ENCODE data around the gene GAMT. TPM values are rescaled to one million over a fixed set of nuclear protein-coding genes. Genes with fewer than 3 reads are reported as not detected.

Gene GAMT
- total RNA-seq, 1 experiment from 2014 or later: 37.7 TPM

DNA sequence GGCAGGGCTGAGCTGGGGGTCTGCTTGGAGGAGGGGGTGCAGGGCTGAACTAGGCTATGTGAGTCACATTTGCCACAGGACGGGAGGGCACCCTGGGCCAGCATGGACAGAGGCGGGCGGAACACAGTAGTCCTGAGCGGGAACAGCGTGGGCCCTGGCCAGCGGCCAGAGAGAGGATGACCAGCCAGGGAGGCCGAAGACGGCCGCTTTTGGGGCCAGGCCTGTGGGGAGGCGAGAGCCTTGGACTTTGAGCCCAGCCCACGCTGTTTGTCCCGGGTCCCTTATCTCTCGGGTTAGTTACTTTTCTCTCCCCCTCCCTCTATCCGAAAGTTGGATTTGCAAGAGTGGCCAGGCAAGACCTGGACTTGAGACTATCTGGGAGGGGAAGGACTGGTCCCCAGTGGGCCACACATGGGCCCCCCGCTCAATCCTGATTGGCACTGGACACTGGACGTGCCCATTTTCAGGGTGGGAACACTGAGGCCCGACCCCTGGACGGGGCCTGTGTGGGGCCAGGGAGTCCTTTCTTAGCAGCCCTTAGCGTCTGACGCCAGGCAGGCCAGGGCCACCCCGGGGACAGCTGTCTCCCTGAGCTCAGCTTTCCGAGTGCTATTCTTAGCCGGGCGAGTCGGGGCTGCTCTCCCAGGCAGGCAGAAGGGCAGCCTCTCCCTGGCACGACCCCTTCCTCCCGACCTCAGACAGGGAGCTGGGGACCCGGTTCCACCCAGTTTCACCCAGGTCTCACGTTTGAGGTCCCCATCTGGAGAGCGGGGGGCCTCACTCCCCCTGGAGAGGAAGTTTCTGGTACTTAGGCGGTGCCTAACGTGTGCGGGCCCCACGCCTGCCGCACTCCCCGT, 833 bp downstream of the GAMT start:
- DNase-seq (ENCODE audit: low read depth): no peak

DNA sequence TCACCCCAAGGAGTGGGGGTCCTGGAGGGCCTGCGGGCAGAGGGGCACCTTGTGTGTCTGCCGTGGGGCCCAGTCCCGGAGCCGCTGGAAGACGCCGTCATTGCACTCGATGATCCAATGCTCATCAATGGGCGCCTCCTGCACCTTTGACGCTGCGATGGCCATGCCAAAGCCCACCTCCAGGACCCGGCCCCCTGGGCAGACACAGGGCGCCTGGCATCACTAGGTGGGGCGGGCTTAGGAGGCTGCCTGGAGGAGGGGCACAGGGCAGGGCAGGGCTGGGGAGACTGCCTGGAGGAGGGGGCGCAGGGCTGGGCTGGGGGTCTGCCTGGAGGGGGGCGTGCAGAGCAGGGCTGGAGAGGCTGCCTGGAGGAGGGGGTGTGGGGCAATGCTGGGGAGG, 1.6 kb downstream of the GAMT start:
- no peak for DNase-seq (ENCODE audit: low read depth)

DNA sequence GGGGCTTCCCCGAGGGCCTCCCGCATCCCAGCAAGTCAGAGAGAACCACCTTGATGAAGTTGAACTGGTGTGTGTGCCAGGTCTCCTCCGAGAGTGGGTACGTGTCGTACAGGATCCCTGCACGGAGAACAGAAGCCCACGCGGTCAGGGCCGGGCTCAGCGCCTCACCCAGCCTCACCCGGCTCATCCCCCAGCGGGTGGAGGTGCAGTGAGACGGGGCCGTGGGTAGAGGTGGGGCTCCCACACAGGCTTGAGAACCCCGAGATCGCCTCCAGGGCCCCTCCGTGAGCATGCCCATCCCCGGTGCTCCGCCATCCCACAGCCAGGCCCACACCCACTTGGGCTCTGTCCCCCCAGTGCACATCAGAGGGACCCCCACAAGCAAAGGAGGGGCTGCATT, 2.3 kb downstream of the GAMT start:
- DNase-seq (ENCODE audit: low read depth): no peak

DNA sequence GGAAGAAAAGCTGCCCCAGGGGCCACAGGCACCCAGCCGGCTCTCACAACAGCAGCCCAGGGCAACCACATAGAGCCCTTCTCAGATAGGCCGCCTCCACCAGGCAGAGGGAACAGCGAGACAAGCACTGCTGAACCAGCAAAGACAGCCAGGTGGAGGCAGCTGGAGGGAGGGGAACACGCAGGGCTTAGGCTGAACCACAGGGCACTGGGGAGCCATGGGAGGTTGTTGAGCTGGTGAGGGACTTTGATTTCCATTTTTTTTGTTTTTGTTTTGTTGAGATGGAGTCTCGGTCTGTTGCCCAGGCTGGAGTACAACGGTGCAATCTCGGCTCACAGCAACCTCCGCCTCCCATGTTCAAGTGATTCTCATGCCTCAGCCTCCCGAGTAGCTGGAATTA, 3.5 kb downstream of the GAMT start:
- DNase-seq (ENCODE audit: low read depth): no peak

DNA sequence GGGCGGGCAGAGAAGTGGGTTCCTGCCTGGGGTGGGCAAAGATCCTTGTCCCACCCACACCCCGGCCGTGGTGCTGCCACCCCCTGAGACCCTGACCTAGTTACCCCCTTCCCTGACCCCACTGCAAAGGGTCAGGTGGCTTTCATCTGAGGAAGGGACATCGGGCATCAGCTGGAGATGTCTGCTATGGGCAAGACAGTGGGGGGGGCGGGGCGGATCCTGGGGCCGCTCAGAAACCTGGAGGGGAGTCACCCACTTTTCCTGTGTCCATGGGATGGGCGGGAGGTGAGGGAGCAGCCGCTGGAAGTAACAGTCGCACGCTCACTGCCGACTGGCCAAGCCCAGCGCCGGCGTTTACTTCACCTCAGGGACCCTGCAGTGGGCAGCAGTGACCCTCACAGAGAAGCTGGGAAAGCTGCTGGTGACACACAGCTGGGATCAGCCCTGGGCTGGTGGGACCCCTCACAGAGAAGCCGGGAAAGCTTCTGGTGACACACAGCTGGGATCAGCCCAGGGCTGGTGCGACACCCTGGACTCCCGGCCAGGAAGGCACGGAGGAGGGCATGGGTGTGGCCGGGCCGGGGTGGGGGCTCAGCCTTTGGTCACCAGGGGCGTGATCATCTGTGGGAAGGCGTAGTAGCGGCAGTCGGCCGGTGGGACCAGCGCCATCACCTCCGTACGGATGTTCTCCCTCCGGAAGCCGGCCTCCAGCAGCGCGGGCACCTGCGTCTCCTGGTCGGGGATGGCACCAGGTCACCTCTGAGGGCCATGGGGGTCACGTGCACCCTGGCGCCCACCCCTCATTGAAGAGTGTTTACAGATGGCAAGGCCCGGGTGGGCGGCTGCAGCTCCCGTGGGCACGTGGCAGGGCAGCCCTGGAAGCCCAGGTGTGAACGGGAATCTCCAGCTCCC, 4.3 kb downstream of the GAMT start:
- DNase-seq (ENCODE audit: low read depth): no peak

DNA sequence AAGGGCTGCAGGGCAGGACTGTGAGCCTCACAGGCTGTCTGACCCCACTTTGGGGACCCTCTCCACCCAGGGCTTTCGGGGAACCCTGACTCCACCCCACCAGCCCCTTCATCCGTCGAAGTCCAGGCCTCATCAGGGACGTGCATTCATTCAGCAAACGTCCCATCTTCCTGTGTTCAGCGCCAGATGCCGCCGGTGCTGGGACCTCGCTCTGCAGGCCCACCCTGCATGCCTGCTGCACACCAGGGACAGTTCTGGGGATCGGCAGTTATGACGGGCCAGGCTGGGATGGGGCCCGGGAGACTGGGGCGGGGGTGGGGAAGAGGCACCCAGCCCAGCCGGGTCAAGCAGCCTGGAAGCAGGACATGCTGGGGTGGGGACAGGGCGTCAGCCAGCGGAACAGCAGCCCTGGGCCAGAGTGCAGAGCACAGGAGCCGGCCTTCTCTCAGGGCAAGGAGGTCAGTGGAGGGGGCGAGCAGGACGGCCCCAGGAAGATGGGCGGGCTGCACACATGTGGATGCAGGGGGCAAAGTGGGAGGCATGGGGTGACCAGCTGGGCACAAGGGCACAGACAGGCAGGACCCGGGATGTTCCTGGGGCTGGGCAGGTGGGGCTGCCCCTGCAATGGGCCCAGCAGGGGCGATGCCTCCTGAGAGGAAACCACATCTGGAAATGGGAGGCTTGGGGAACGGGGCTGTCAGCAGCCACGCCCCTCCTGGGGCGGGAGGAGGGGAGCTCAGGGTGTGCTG, 5.1 kb downstream of the GAMT start:
- DNase-seq (ENCODE audit: low read depth): no peak

DNA sequence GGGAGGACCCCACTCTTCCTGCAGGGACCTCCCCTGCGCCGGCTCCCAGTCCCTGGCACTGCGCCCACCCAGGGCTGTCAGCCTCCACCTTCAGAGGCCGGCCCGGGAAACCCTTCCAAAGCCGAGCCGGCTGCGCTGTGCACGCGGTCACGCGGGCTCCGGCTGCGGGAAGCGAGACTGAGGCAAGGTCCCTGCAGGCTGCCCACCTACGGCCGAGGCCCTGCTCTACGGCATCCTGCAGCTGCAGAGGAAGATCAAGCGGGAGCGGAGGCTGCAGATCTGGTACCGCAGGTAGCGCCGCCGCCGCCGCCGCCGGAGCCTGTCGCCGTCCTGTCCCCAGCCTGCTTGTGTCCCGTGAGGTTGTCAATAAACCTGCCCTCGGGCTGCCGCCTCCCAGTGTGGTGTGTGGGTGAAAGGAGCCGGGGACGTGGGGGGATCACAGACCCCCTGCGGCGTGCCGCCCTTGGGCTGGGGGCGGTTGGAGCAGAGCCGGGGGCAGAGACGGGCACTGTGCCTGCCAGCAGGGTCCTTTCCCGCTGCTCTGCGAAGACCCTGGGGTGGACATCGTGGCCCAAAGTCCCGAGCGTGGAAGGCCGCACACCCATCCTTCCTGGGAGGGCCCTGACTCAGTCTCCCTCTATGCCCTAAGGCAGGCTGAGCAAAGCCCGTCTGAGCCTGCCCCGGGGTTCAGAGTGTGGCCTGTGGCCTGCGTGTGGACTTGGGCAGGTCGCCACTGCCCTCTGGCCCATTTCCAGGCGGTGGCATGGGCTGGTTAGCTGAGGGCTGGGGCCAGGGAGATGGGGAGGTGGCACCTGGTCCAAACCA, 5.9 kb downstream of the GAMT start:
- peak; percentile 34 for DNase-seq (ENCODE audit: low read depth)

DNA sequence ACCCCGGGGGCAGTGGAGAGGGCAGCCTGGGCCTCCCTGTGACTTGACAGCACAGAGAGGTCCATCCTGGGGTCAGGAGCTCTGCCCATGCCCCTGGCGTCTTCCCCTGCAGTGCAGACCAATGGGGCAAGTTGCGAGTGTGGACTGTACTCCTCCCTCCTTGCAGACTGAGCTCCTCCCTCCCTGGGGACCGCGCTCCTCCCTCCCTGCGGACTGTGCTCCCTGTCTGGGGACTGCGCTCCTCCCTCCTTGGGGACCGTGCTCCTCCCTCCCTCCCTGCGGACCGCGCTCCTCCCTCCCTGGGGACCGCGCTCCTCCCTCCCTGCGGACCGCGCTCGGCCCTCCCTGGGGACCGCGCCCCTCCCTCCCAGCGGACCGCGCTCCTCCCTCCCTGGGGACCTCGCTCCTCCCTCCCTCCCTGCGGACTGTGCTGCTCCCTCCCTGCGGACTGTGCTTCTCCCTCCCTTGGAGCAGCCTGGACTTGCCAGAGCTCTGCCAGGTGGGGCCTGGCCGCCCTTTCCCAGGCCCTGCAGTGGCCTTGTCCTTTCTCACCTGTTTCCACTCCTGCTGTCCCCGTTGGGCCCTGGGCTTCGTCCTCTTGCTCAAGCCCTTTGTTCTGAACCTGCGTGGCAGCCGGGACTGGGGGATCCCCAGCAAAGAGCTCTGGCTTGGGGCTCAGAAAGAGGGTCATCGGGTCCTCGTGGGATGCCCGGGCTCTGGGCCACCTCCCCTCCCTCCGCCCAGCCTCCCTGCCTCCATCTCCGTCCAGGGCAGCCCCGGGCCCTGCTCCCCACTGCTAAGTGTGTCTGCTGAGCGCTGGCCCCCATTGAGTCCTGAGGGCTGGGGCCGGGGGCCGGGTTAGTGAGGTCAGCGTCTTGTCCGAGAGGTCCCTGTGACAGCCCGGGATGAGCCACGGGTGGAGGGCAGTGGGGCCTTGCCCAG, 6.8 kb downstream of the GAMT start:
- no peak for DNase-seq (ENCODE audit: low read depth)

DNA sequence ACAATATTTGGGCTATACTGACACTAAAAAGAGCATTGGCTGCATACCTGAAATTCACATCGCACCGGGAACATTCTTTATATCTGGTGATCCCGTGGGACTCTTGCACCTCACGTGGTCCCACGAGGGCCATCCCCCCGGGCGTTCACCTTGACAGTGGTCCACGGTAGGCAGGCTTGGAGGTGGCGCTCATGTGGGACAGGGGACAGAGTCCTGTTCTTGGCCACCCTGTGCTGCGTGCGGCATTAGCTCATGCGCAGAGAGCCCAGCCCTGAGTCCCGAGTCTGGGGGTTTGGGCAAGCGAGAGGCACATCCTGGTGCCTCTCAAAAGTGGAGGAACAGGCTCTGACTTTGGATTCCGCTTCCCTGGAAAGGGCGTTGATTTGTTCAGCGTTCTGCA, 7.5 kb downstream of the GAMT start:
- DNase-seq (ENCODE audit: low read depth): no peak

DNA sequence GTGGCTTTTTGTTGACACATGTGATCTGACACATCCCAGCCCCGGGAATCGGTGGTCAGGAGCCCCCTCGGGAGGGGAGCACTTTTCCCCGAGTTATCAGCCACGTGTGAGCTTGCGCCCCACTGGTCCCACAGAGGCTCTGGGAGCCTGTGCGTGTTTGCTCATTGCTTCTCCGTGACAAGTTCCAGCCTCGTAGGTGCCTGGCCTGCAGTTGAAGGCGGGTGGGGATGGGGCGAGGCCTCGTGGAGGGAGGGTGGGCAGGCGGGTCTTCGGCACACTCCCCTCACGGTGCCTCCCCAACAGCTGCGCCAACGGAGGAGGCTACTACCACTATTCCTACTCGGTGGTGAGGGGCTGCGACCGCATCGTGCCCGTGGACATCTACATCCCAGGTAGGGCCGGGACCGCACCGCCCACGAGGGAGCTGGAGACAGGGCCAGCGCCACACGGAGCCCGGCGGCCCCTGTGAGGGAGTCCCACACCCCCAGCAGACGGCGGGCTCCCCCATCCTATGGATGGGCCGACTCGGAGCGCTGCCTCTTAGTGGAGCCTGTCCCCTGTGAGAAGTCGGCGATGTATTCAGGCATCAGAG, 8.3 kb downstream of the GAMT start:
- no peak for DNase-seq (ENCODE audit: low read depth)

DNA sequence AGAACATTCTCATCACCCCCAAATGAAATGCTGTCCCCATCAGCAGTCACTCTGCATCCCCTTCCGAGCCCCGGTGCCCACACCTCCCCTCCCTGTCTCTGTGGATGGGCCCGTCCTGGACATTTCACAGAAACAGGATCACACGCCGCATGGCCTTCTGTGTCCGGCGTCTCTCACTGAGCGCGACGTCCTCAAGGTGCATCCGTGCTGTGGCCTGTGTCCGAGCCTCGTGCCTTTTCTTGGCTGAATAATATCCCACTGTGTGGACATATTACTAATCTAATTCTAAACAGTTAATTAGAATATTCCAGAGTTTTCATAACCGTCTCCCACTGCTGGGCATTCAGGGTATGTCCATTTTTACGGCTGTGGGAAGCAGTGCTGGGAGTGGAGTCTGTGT, 8.9 kb downstream of the GAMT start:
- DNase-seq (ENCODE audit: low read depth): no peak

DNA sequence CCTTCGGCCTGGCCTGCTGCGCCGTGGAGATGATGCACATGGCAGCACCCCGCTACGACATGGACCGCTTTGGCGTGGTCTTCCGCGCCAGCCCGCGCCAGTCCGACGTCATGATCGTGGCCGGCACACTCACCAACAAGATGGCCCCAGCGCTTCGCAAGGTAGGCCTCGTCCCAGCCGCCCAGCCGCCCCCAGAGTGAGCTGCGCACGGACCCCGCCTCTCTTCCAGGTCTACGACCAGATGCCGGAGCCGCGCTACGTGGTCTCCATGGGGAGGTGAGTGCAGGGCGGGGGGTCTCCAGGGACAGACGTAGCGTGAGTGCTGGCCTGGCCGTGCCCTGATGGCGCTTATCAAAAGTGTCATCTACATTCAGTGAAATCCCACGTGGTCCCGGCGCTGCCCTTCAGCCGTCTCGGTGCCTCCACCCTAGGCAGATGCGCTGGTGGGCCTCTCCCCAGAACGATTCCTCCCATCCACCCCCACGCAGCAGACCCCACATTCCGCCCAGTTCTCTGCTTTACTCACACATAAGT, 10.4 kb downstream of the GAMT start:
- no peak for DNase-seq (ENCODE audit: low read depth)

DNA sequence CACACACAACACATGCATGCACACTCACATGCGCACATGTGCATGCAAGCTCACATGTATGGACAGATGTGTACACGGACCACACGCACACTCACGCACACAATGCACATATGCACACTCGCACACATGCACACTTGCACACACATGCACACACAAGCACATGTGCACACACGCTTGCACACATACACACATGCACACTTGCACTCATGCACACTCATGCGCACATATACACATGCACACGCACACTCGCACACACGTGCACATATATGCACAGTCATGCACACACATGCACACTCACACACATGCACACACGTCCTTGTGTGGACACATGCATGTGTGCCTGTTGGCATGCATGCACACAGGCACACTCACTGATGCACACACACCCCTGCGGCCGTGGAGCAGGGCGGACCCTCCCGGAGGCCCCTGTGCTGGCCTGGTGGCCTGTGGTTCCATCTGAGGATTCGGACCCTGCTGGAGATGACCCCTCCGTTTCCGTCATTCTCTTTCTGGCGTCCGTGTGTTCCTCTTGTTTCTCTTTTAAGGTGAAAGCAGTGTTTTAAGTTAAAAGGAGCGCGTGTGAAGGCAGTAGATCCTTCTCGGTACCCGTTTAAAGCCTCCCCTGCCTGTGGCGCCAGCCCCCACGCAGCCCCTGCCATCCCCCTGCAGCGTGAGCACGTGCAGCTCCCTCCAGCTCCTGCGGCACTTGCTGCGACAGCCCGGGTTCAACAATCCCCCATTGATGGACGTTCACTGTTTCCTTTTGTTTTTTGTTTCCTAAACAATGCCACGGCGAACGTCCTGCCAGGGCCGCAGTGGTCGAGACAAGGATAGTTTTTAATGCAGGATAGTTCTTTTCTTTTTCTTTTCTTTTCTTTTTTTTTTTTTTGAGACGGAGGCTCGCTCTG, 12.1 kb downstream of the GAMT start:
- DNase-seq (ENCODE audit: low read depth): no peak

DNA sequence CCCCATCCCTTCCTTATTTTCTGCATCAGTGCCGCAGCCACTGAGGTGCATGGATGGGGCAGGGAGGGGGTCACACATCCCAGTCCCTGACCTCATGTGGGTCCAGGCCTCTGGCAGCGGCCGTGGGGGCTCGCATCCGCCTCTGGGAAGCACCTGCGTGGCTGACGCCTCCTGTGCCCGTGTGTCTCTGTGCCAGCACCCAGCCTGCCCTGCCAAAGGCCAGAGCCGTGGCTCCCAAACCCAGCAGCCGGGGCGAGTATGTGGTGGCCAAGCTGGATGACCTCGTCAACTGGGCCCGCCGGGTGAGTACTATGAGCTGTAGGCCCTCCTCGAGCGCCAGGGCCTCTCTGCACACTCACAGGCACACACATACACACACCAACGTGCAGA, 12.7 kb downstream of the GAMT start:
- no peak for DNase-seq (ENCODE audit: low read depth)

DNA sequence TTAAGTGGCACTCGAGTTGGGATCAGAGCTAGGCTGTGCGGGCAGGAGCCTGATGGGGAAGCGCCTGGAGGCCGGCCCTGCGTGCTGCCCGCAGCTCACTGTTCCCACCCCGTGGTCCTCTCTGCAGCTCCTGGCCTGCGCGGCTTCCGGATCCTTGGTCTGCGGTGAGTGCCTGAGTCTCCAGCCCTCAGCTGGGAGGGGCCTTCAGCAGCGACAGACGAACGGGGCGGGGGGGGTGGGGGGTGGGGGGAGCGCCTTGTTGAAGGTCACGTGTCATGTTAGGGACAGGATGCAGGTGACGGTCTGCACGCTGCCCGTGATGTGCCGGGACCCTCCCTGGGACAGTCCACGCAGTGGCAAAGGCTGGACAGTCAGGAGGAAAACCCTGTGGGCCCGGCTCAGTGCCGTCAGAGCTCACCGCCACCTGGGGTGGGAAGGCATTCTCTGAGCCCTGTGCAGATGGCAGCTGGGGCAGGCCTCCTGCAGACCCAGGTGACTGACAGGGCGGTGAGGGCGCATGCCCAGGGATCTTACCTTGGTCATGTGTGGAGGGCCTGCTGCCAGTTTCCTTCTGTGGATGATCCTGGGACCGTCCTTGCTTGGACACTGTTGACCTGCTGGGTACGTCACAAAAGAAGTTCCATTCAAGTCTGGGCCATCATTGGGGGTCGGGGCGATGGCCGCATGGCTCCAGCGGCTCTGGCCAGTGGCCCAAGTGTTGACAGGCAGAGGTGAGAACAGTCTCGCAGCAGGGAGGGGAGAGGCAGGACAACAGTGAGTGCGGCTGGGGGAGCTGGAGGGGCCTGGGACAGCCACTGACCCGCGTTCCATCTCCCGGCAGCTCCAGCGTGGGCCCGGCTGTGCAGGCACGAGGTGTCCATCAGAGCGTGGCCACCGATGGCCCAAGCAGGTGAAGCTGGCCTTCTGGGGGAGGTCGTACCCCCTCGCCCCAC, 13.4 kb downstream of the GAMT start:
- DNase-seq (ENCODE audit: low read depth): no peak

DNA sequence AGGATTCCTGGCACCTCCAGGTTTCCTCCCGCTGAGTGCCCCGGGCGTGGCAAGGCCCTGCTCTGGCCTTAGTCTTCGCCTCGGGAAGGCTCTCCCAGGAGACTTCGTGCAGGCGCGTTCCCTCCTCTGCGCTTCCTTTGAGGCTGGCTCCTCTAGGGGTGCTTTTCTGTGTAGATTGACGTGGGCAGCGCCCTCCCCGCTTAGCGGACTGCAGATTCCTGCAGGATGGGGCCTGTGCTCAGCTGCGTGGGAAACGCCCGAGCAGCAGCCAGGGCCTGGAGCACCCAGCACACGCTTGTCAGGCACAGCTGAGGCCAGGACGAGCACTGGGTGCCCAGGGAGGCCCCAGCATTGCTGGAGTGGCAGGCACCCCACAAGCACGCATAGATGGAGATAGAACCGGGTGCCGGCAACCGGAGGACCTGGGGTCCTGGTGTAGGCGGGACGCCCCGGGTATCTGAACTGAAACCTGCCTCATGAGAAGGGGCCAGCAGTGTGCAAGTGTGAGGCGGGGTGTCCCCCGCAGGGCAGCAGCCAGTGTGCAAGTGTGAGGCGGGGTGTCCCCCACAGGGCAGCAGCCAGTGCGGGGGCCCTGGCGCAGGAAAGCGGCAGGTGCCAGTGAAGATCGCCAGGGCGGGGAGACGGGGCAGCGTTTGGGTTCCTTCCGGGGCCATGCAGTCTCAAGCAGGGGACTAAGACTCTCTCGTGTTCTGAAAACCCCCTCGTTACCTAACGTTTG, 14.2 kb downstream of the GAMT start:
- no peak for DNase-seq (ENCODE audit: low read depth)

DNA sequence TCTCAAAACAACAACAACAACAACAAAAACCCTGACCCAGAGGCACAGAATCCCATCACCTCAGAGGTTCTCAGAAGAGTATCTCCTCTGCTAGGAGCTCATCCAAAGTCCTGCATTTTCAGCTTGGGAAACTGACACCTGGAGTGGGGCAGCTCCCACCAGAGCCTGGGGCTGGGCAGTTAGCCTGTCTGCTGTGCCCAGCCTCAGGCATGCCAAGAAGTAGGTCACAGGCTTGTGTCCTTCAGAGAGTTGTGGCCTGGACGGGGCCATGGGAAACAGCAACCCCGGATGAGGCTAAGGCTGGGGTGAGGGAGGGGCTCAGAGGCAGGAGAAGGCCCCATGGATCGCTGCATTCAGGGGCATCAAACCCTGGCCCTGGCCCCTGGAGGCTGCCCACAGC, 15.5 kb downstream of the GAMT start:
- DNase-seq (ENCODE audit: low read depth): no peak

Data from M059J (cell line).